Mucosa of stomach (tissue), 1 donor: Measurements from ENCODE around the gene PILRA.
"Not testable (repeated sequence)": the region's sequence is repeated elsewhere in the genome, so short reads cannot be mapped to it uniquely, and the experiment has no call there.

Experiments used
- H3K27me3 ChIP-seq: one replicate; pipeline ENCODE4 v1.7.0; 2013; ENCODE audit warnings: mild to moderate bottlenecking, low read length; ENCODE audit not compliant: control insufficient read depth, insufficient read depth
- H3K36me3 ChIP-seq: one replicate; pipeline ENCODE4 v1.7.0; 2013; ENCODE audit warnings: low read length; ENCODE audit not compliant: control insufficient read depth, insufficient read depth
- H3K4me1 ChIP-seq: one replicate; pipeline ENCODE4 v1.7.0; 2013; ENCODE audit warnings: mild to moderate bottlenecking, low read length; ENCODE audit not compliant: control insufficient read depth, insufficient read depth
- H3K4me3 ChIP-seq: one replicate; pipeline ENCODE4 v1.7.0; 2013; ENCODE audit warnings: low read length
- H3K9ac ChIP-seq: one replicate; pipeline ENCODE4 v1.7.0; 2013; ENCODE audit warnings: mild to moderate bottlenecking, low read length, moderate library complexity
- H3K9me3 ChIP-seq: one replicate; pipeline ENCODE4 v1.7.0; 2013; ENCODE audit warnings: mild to moderate bottlenecking, low read length, moderate library complexity; ENCODE audit not compliant: control insufficient read depth
- donor health status: Pancreatic carcinoma.

Gene PILRA

DNA sequence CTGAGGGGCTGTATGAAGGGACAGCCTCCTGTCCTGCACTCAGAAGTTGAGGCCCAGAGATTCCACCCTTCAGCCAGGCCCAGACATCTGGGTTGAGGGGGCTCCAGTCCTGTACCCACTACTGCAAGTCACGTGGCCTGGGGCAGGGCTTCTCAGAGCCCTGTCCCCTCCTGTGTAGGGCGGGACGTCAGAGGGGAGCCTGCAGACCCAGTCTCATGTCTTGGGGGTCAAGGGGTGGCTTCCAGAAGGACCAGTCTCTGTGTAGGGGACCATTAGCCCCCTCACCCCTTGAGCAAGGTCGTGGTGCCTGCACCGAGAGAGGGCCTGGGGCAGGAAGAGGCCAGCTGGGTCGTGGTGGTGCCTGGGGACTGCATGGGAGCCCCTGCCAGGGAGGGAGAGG is 593 bp upstream of the PILRA start:
- no peaks in the 10 kb centered on the region for H3K9me3 ChIP-seq
- no peaks in the 10 kb centered on the region for H3K27me3 ChIP-seq
- H3K4me3 ChIP-seq: no peak overlapping the region
- H3K36me3 ChIP-seq: no peaks in the 10 kb centered on the region
- no peak overlapping the region for H3K9ac ChIP-seq
- H3K4me1 ChIP-seq: no peaks in the 10 kb centered on the region

DNA sequence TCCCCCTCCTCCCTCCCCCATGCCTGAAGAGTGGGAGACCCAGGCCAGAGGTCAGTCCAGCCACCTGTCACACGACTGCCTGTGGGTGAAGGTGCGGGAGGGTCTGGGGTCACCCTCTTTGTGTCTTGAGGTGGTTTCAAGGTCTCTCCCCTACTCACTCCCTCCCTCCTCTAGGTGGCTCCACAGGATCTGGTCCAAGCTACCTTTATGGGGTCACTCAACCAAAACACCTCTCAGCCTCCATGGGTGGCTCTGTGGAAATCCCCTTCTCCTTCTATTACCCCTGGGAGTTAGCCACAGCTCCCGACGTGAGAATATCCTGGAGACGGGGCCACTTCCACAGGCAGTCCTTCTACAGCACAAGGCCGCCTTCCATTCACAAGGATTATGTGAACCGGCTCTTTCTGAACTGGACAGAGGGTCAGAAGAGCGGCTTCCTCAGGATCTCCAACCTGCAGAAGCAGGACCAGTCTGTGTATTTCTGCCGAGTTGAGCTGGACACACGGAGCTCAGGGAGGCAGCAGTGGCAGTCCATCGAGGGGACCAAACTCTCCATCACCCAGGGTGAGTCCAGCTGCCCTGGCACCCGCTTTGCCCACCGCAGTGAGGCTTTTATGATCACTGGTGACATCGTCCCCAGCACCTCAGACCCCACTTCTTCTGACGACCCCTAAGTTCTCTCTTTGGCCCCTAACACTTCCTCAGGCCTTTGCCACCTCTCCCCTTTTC is 747 bp downstream of the PILRA start:
- not testable (repeated sequence) for H3K36me3 ChIP-seq, H3K9ac ChIP-seq, H3K9me3 ChIP-seq, H3K4me3 ChIP-seq, H3K27me3 ChIP-seq, H3K4me1 ChIP-seq

- H3K4me1 ChIP-seq: no peaks in the 10 kb centered on the region
- H3K36me3 ChIP-seq: no peaks in the 10 kb centered on the region
- H3K4me3 ChIP-seq: no peak overlapping the region
- no peaks in the 10 kb centered on the region for H3K9me3 ChIP-seq
- H3K27me3 ChIP-seq: no peaks in the 10 kb centered on the region
- H3K9ac ChIP-seq: no peak overlapping the region
These were observed 1.3 kb downstream of the PILRA start for GRCh38 chr7:100374601-100375000.

GRCh38 chr7:100376066-100376465 is 2.8 kb downstream of the PILRA start:
- H3K27me3 ChIP-seq: peaks cover 2% of the 10 kb centered on the region
- no peaks in the 10 kb centered on the region for H3K36me3 ChIP-seq
- no peak overlapping the region for H3K9ac ChIP-seq
- H3K4me1 ChIP-seq: no peaks in the 10 kb centered on the region
- no peak overlapping the region for H3K4me3 ChIP-seq
- no peaks in the 10 kb centered on the region for H3K9me3 ChIP-seq

DNA sequence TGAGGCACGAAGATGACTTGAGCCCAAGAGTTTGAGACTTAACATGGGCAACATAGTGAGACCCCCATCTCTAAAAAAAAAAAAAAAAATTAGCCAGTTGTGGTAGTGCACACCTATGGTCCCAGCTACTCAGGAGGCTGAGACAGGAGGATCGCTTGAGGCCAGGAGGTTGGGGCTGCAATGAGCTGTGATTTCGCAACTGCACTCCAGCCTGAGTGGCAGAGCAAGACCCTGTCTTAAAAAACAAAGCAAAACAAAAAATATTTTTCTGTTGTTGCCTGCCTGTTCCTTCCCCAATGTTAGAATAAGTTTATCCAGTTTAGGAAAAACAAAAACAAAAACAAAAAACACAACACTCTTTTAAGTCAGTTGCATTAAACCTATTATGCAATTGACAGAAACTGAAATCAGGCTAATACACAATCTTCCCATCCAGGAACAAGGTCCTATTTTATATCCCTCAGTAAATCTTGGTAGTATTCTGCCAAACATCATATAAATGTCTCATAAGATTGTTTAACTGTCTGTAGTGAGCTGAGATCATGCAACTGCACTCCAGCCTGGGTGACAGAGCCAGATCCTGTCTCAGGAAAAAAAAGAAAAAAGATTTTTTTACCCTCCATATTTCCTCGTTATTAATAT is 4.9 kb downstream of the PILRA start:
- Histone ChIP-seq H3K4me3 (no peak overlapping the region), H3K36me3 (no peaks in the 10 kb centered on the region), H3K9ac (no peak overlapping the region), H3K9me3 (no peaks in the 10 kb centered on the region), H3K4me1 (no peaks in the 10 kb centered on the region), H3K27me3 (peaks cover 2% of the 10 kb centered on the region)

- Histone ChIP-seq H3K4me1 (no peaks in the 10 kb centered on the region), H3K4me3 (no peak overlapping the region), H3K36me3 (no peaks in the 10 kb centered on the region), H3K27me3 (peaks cover 2% of the 10 kb centered on the region), H3K9me3 (no peaks in the 10 kb centered on the region), H3K9ac (no peak overlapping the region)
These were observed 6.9 kb downstream of the PILRA start for GRCh38 chr7:100380196-100380595.

- not testable (repeated sequence) for H3K9ac ChIP-seq, H3K4me3 ChIP-seq, H3K9me3 ChIP-seq, H3K36me3 ChIP-seq, H3K27me3 ChIP-seq, H3K4me1 ChIP-seq
These were observed 8.4 kb downstream of the PILRA start for GRCh38 chr7:100381531-100382233.

- not testable (repeated sequence) for H3K36me3 ChIP-seq, H3K4me3 ChIP-seq, H3K9ac ChIP-seq, H3K9me3 ChIP-seq, H3K4me1 ChIP-seq, H3K27me3 ChIP-seq
These were observed 9.1 kb downstream of the PILRA start for GRCh38 chr7:100382234-100382853.

GRCh38 chr7:100384628-100385294 is 11.5 kb downstream of the PILRA start:
- Histone ChIP-seq H3K36me3 (no peaks in the 10 kb centered on the region), H3K27me3 (peaks cover 2% of the 10 kb centered on the region), H3K9ac (no peak overlapping the region), H3K9me3 (no peaks in the 10 kb centered on the region), H3K4me3 (no peak overlapping the region), H3K4me1 (no peaks in the 10 kb centered on the region)

DNA sequence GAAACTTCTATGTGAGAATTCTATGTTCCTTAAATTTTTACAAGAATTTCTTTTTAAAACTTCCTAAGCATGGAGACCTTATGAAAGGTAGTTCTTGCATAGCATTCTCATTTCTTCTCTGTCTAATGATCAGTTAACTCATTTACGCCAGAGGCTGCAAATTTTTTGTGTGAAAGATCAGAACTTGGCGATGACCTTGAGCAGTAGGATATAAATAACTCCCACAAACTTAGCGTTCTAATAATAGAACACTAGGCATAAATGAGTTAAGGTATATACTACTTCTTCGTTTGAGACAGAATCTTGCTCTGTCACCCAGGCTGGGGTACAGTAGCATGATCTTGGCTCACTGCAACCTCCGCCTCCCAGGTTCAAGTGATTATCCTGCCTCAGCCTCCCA is 13.7 kb downstream of the PILRA start:
- H3K9ac ChIP-seq: no peak overlapping the region
- H3K27me3 ChIP-seq: no peaks in the 10 kb centered on the region
- no peaks in the 10 kb centered on the region for H3K9me3 ChIP-seq

GRCh38 chr7:100387695-100388094 is 14.4 kb downstream of the PILRA start:
- Histone ChIP-seq H3K27me3 (no peaks in the 10 kb centered on the region), H3K9me3 (no peaks in the 10 kb centered on the region), H3K4me1 (no peaks in the 10 kb centered on the region), H3K9ac (no peak overlapping the region), H3K4me3 (no peak overlapping the region), H3K36me3 (no peaks in the 10 kb centered on the region)

More for the DNA sequence above, 13.7 kb downstream of the PILRA start:
- Histone ChIP-seq H3K36me3 (no peaks in the 10 kb centered on the region), H3K4me3 (no peak overlapping the region), H3K4me1 (no peaks in the 10 kb centered on the region)
